HG03521 (cell line): ENCODE data around the gene CMTM3.
"Not testable (repeated sequence)": the region's sequence is repeated elsewhere in the genome, so short reads cannot be mapped to it uniquely, and the experiment has no call there.

Source experiments
- ATAC-seq: cut with Tn5 transposase; IDR thresholded peaks from one replicate; pipeline ENCODE4 v1.9.1; 2021; ENCODE audit warnings: mild to moderate bottlenecking, moderate library complexity; ENCODE audit not compliant: unreplicated experiment

The CMTM3 gene

GRCh38 chr16:66604376-66605176 is at the start of gene CMTM3:
Gene CMTM3 (plus strand): TSS chr16:66604704. CDS start chr16:66604806, 102 bp downstream.
- peak; percentile 58 for ATAC-seq

- no peak for ATAC-seq
Measured at GRCh38 chr16:66560107-66560506, 44.4 kb upstream of the CMTM3 start.

- ATAC-seq, result no peak
Measured at GRCh38 chr16:66561381-66562080, 43.0 kb upstream of the CMTM3 start.

DNA sequence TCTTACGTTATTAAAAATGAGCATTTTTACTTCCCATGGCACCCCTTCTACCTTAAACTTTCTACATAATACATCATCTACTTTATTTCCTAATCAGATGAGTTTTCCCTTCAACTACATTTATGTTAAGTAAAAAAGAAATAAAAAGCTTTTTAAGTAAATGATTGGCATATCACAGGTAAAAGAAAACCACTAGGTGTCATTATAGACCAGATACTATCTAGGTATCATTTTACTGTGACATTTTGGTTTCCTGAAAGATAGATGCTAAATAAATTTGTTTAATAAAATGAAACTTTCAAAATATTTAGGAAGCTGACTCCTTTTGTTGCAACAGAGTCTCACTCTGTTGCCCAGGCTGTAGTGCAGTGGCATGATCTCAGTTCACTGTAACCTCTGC is 42.1 kb upstream of the CMTM3 start:
- no peak for ATAC-seq

DNA sequence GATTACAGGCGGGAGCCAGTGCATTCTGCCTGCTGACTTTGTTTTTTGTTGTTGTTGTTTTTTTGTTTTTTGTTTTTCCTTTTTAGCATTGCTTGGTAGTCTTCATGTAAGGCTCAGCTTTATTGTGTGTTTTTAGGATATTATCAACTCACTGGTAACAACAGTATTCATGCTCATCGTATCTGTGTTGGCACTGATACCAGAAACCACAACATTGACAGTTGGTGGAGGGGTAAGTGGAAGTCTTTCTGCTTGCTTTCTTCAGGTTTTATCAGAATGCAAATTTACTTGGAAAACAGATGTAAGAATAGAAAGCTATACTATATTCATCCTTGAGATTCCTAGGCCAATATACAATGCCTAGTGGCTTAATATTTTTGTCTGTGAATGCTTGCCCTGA is 41.5 kb upstream of the CMTM3 start:
- ATAC-seq, result no peak

GRCh38 chr16:66563574-66564334 is 40.8 kb upstream of the CMTM3 start:
- ATAC-seq, result no peak

GRCh38 chr16:66566051-66566901 is 38.2 kb upstream of the CMTM3 start, which contains the start of gene CMTM1:
Gene CMTM1 (plus strand): TSS chr16:66566439. CDS start chr16:66566514, 75 bp downstream.
- no peak for ATAC-seq

DNA sequence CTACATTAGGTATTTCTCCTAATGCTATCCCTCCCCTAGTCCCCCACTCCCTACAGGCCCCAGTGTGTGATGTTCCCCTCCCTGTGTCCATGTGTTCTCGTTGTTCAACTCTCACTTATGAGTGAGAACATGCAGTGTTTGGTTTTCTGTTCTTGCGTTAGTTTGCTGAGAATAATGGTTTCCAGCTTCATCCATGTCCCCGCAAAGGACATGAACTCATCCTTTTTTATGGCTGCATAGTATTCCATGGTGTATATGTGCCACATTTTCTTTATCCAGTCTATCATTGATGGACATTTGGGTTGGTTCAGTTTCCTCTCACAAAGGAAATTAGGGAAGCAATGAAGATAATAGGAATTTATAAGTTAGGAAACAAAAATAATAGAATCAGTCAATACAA is 37.2 kb upstream of the CMTM3 start:
- not testable (repeated sequence) for ATAC-seq

DNA sequence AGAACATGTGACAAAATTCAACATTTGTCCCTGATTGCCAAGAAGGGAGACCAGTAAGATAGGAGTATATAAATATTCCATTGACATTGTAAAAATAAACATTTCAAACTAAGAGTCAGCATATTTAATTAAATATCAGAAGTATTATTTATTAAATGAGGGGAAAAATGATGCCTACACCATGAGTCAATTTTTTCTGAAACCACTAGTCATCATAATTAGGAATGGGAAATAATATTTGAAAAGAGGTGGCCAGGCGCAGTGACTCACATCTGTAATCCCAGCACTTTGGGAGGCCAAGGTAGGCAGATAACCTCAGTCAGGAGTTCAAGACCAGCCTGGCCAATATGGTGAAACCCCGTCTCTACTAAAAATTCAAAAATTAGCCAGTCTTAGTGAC is 36.1 kb upstream of the CMTM3 start:
- ATAC-seq, result no peak

GRCh38 chr16:66569131-66569530 is 35.4 kb upstream of the CMTM3 start:
- ATAC-seq, result no peak

GRCh38 chr16:66569827-66570405 is 34.6 kb upstream of the CMTM3 start:
- ATAC-seq, result no peak

GRCh38 chr16:66572356-66572755 is 32.1 kb upstream of the CMTM3 start:
- no peak for ATAC-seq

GRCh38 chr16:66574081-66574480 is 30.4 kb upstream of the CMTM3 start:
- no peak for ATAC-seq

GRCh38 chr16:66574531-66574930 is 30.0 kb upstream of the CMTM3 start:
- ATAC-seq, result no peak

GRCh38 chr16:66575060-66575459 is 29.4 kb upstream of the CMTM3 start:
- ATAC-seq, result no peak

DNA sequence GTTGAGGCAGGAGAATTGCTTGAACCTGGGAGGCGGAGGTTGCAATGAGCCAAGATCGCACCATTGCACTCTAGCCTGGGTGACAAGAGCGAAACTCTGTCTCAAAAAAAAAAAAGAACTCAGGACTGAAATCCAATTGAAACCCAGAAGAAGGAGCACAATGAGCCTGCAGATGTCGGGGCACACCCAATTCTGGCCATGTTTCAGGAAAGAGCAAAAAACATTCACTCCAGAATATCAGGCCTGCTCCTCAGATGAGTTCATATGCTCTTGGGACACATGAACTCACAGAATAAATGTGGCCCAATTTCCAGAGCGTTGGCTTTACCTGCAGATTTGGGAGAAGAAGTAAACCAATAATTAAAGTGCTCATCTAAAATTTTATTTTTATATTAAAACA is 28.2 kb upstream of the CMTM3 start:
- ATAC-seq, result no peak

DNA sequence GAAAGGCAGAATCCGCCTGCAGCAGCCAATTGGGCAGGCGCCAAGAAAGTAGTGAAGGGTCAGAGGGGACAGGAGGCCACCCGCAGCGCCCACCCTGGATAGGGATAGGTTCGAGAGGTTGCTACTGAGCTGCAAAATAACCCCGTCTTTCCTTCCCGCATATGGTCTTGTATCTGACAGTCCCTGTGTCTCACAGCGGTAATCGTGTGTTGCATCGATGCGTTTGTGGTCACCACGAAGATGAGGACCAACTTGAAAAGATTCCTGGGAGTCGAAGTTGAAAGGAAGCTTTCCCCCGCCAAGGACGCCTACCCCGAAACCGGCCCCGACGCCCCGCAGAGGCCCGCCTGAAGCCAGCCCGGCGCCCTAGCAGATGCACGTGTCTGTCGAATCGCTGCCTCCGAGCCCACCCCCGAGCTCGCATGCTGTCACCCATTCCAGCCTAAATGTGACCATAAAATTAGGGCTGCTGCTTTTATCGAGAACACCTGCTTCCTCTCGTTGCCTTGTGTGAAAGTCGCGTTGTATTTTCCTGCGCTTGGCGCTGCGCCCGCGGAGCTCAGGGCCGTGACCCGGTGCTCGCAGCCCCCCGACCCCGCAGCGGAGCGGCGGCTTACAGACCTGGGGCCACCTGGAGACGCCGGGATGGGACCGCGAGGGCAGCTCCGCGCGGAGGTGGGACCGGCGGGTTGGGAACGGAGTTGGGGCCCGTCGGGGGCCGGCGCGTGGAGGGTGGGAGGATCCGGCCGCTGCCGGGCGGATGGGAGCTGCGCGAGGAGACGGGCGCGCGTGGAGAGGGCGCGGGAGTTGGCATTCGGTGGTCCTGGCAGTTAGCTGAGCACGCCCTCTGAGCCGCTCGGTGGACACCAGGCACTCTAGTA is 25.6 kb upstream of the CMTM3 start, which contains the start of gene CMTM2:
Gene CMTM2 (plus strand): TSS at position 813 of the 881 bp plus-strand sequence. CDS start 145 bp downstream, outside the sequence.
- ATAC-seq, result no peak

- ATAC-seq, result no peak
Measured at GRCh38 chr16:66580605-66581209, 23.8 kb upstream of the CMTM3 start.
